ENCODE data around the gene SACM1L.

Gene SACM1L

DNA sequence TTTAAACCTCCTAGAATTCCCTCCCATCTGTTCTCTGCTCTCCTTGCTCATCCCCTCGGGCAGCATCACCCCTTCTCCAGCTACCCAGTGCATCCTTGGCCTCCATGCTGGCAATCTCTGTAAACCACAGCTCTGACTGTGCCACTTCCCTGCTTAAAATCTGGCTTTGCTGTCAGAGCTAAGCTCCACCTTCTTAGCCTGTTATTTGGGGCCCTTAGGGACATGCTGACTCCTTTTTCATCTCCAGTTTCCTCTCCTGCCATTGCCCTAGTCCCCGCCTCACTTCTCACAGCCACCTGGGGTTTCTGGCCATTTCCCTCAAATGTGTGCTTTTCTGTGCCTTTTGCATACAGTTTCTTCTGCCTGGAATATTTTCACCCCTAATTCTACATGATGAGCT is 101.4 kb downstream of the SACM1L start:
- TF ChIP-seq, protein P1, sequence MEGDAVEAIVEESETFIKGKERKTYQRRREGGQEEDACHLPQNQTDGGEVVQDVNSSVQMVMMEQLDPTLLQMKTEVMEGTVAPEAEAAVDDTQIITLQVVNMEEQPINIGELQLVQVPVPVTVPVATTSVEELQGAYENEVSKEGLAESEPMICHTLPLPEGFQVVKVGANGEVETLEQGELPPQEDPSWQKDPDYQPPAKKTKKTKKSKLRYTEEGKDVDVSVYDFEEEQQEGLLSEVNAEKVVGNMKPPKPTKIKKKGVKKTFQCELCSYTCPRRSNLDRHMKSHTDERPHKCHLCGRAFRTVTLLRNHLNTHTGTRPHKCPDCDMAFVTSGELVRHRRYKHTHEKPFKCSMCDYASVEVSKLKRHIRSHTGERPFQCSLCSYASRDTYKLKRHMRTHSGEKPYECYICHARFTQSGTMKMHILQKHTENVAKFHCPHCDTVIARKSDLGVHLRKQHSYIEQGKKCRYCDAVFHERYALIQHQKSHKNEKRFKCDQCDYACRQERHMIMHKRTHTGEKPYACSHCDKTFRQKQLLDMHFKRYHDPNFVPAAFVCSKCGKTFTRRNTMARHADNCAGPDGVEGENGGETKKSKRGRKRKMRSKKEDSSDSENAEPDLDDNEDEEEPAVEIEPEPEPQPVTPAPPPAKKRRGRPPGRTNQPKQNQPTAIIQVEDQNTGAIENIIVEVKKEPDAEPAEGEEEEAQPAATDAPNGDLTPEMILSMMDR (IDR thresholded peaks at IDR 0.05; ENCODE audit: low read depth, low read length, missing control alignments) = no peak
- H3K4me3 ChIP-seq (ENCODE audit: low read depth, low read length) = no peak overlapping the region
- DNase-seq (ENCODE audit: low read depth) = no peak
- in situ Hi-C loops (cut with HindIII; ENCODE audit: low sequenced_read_pairs) = no loop called here

DNA sequence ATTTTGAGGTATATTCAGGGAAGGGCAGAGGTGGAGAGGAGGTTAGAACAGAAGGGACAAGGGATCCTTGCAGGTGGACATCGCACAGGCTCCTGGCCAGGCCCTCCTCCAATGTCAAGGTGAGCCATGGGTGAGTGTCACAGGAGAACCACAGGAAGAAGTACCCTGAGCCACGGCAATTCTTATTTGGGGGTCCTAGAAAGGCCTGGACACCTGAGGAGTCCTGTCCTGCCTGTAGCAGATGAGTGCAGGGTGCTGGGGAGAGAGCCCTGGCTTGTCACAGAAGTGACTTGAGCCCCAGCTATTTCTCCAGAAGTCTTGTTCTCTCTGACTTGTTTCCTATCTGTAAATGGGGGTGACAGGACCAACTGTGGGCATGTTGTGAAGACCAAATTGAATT is 102.8 kb downstream of the SACM1L start:
- TF ChIP-seq, protein P1 (IDR thresholded peaks at IDR 0.05; ENCODE audit: low read depth, low read length, missing control alignments) = no peak
- in situ Hi-C loops (cut with HindIII; ENCODE audit: low sequenced_read_pairs) = no loop called here
- no peak for DNase-seq (ENCODE audit: low read depth)
- no peak overlapping the region for H3K4me3 ChIP-seq (ENCODE audit: low read depth, low read length)

DNA sequence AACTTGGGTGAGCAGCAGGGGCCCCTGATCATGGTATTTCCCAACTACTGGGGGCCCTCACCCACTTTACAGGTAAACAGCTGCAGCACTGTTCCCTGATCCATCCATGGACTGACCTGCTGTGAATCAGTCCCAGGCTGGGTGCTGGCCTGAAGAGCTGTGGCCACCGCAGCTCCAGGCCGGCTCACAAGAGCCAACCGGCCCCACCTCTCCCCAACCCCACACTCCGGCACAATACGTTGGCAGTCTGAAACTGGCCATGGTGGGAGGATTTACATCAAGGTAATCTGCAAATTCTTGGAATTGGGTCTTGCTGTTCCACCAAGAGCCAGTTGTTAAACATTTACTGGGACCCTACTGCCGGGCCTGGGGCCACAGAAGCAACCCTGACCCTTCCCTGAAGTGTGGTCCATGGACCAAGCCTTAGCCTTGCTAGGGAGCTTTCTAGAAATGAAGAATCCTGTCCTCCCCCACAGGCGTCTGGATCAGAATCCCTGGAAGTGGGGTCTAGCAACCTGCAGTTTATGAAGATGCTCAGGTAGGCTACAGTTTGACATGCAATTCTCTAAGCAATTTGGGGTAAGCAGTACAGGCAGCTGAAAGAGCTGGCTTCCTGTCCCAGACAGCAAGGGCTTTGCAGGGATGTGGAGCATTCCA is 103.4 kb downstream of the SACM1L start:
- DNase-seq (ENCODE audit: low read depth) = no peak
- TF ChIP-seq, protein P1 (IDR thresholded peaks at IDR 0.05; ENCODE audit: low read depth, low read length, missing control alignments) = no peak
- in situ Hi-C loops (cut with HindIII; ENCODE audit: low sequenced_read_pairs) = no loop called here
- no peak overlapping the region for H3K4me3 ChIP-seq (ENCODE audit: low read depth, low read length)

DNA sequence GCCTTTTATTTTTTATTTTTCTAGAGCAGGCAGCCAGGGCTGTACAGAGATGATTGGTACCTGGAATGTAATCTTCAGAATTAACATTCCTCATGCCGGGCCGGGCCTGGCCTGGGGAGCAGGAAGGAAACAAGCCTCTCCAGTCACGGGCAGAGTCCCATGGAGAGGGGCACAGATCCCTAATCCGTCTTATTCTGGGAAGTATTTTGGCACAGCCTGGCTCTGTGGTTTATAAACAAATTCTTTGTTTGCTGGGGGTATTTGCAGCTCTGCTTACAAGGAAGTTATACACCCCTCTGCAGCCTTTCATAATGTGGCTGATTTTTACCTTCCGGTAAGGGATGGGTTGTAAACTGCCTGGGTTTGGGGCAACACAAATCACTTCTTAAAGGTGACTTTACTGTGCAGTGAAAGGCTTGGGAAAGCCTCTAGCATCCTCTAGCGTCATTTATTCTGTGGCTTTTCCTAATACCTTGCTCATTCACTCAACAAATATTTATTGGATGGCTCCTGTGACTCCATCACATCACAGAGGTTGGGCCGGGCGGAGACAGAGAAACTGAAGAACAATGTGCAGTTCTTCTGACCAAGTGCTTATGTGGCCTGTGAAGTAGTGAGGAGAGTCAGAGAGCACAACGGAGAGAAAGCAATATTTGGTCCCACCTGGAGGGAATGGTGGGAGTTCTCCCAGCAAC is 104.4 kb downstream of the SACM1L start:
- DNase-seq (ENCODE audit: low read depth) = no peak
- in situ Hi-C loops (cut with HindIII; ENCODE audit: low sequenced_read_pairs) = no loop called here
- H3K4me3 ChIP-seq (ENCODE audit: low read depth, low read length) = no peak overlapping the region
- TF ChIP-seq, protein P1 (IDR thresholded peaks at IDR 0.05; ENCODE audit: low read depth, low read length, missing control alignments) = no peak

DNA sequence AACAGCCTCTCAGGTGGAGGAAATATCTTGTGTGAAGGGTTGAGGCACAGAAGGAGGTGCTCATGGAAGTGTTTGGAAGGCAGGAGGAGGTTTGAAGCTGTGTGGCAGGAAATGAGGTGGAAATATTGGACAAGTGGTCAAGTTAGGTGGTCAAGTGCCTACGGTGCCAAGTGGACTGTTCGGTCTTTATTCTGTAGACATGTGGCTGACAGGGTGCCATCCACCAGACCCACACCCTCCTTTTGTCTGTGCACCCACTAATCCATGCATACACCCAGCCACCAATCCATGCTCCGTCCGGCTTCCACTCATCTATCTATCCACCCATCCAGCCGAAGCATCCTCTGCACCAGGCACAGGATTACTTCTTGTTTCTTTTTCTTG is 105.0 kb downstream of the SACM1L start:
- no peak overlapping the region for H3K4me3 ChIP-seq (ENCODE audit: low read depth, low read length)
- TF ChIP-seq, protein P1 (IDR thresholded peaks at IDR 0.05; ENCODE audit: low read depth, low read length, missing control alignments) = no peak
- DNase-seq (ENCODE audit: low read depth) = no peak
- in situ Hi-C loops (cut with HindIII; ENCODE audit: low sequenced_read_pairs) = no loop called here

DNA sequence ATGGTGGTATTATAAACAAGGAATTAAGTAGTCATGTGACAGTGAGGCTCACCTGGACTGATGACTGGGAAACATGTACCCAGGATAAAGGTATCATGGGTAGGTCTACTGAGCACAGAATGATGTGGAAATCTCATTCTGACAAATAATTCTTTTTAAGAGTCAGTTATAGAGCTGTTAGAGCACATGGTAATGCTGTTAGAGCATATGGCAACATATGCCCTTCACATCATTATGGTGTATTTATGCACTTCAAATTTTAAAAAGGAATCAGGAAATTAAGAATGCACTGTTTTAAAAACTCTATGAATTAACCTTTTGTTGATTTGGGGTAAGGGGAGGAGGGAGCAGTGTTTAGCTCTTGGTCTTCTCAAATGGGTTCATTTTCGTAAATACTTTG is 105.5 kb downstream of the SACM1L start:
- in situ Hi-C loops (cut with HindIII; ENCODE audit: low sequenced_read_pairs) = no loop called here
- H3K4me3 ChIP-seq (ENCODE audit: low read depth, low read length) = no peak overlapping the region
- TF ChIP-seq, protein P1 (IDR thresholded peaks at IDR 0.05; ENCODE audit: low read depth, low read length, missing control alignments) = no peak
- DNase-seq (ENCODE audit: low read depth) = no peak
